GM20431 (cell line): Measurements from ENCODE around the gene SYCE3.

Source experiments
- in situ Hi-C: fragments of 300-500 bp; cut with MseI, MboI; formaldehyde crosslinking; loops from one replicate; pipeline ENCODE4 v1.15.0; 2020; ENCODE audit warnings: low sequenced_read_pairs; ENCODE audit not compliant: unreplicated experiment

The SYCE3 gene

DNA sequence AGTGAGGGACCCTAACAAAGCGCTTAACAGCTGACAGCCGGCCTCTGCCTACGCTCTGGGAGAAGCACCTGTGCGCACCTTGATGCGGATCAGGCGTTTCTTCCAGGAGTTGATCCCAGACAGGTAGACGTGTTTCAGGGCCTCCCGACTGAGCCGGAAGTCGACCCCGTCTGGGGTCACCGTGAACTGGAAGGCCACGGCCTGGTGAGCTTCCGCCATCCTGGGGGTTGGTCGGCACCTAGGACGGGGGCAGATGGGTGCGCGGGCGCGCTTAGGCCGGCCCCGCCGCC, 14.9 kb upstream of the SYCE3 start:
- in situ Hi-C loops = no loop called here

DNA sequence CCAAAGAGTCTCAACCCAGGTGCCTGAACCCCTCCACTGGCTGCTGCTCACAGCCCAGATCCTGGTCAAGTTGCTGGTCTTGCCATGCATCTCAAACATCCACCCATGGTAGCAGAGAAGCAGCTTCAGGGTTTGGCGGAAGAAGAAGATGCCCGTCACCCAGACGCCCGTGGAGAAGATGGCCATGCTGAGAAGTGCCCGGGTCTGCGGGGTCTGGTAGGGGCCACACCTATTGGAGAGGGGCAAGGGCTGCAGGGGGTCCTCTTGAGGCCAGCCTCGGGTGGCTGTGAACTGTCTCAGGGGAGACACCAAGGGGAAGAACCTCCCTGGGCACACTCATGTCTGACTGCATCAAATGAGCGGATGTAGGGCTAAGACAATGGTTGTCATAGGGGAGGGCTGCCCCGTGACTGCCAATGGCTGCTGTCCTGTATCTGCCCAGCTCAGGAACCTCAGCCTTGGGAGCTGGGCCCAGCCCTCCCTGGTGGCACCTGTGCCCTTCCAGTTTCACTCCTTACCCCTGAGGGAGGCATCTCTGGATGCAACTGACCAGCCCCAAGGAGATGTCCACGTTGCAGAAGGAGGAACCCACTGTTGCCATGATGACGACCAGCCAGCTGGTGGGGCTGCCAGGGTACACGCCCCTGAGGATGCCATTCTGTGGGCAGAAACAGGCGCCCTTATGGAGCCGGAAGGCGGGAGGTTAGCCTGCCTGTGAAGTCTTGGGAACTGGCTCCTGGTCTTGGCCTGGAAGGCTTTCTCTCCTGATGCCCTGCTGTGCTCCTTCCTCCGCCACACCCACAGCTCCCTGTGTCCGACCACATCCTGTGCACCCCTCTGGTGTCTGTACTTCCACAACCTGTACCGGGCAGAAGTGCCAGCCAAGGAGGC, 14.3 kb upstream of the SYCE3 start:
- in situ Hi-C loops = no loop called here

DNA sequence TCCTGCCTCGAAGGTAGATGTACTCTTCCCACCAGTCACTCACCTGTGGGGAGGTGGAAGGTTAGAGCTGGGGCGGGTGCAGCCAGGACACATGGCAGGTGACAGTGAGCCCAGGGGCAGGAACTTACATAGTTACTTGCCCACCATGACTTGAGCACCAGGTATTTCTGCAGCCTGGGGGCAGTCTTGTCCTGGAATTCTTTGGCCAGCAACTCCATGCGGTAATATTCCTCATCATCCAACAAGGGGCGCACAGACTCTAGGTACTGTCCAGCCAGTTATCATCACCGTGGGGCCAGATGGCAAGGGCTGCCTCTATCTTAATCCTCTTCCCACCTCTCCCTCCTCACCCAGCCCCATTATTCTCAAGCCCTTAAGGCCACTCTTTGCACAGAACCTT, 13.4 kb upstream of the SYCE3 start:
- in situ Hi-C loops = no loop called here

DNA sequence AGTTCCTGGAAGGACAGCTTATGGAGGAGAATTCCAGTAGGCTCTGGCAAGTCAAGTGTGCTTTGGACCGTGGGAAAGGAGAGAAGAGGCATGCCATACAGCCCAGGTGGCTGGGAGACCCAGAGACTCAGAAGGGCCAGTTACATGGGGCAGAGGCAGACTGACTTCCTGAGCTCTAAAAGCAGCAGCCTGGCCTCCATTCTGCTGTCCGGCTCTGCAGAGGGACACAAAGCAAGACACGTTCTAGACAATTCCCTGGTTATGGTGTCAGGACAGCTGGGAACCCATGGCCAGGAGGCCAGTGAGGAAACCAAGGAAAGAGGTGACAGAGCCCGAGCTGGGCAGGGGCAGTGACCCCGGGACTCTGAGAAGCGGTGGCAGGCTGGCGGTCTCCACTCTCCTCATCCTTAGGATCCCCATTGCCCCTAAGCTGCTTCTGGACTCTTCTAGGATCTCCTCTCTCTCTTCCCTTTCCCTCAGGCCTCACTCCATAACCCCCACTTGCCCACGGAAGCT, 12.8 kb upstream of the SYCE3 start:
- in situ Hi-C loops = no loop called here

DNA sequence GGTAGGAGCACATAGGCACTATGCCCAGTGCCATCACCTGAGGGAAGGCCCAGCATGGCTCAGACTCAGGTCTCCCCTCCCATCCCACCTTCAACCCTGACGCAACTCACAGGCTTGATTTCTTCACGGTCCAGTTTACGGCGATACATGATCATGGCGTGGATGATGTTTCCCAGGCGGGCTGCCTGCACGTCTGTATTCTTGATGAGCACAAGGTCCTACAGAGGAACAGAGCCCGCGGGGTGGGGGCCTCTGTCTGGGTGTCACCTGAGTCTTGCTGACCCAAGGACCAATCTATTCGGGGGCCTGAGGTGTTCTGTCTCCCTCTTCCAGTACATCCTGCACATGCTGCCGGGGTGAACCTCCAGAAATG, 11.7 kb upstream of the SYCE3 start:
- in situ Hi-C loops = no loop called here

DNA sequence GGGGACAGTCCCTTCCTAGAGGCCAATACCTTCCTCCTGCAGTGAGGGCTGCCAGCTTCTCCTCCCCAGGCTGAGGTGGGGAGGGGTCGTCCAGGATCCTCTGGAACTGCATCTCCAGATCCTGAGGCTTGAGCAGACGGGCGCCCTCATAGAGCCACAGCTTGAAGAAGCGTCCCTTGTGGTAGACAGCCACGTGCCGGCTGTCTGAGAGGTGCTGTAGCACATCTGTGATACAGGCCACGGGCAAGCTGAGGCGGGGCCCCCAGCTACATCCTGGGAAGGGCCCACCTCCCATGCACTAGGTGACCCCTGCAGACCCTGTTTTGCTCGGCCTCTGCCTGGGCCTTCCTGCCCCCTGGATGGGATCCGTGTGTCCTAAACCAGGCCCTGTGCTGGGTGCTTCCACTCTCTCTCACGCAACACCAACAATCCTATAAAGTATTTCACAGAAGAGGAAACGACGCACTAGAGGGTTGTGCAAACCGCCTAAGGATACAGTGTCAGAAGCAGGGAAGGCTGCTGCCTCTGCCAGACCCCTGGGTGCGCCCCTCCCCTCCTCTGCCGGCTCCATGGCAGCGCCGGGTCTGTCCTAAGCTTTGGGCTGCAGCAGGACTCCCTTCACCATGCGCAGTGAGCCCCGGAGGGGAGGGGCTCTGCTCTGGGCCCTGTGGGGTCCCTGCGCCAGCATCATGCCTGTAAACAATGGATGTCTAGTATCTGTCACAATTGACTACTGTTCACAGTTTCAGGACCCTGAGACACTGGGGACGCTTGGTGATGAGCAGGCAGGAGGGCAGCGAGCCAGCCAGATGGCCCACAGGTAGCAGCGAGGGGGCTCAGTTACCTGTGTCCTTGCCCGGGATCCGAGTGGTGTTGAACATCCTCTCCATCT, 11.0 kb upstream of the SYCE3 start:
- in situ Hi-C loops = no loop called here

DNA sequence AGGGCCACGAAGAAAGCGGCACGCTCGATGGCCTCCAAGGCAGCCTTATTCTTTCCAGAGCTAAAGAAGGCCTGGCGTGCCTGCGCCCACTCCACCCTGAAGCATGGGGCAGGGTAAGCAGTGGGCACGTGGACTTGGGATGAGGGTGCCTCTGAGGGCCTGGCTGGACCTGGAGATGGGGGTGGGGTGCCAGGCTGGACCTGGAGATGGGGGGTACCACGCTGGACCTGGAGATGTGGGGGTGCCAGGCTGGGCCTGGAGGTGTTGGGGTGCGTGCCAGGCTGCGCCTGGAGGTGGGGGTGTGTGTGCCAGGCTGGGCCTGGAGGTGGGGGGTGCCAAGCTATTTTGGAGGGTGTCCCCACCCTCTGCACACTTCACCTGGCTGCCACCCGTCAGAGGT, 10.2 kb upstream of the SYCE3 start:
- in situ Hi-C loops = no loop called here

DNA sequence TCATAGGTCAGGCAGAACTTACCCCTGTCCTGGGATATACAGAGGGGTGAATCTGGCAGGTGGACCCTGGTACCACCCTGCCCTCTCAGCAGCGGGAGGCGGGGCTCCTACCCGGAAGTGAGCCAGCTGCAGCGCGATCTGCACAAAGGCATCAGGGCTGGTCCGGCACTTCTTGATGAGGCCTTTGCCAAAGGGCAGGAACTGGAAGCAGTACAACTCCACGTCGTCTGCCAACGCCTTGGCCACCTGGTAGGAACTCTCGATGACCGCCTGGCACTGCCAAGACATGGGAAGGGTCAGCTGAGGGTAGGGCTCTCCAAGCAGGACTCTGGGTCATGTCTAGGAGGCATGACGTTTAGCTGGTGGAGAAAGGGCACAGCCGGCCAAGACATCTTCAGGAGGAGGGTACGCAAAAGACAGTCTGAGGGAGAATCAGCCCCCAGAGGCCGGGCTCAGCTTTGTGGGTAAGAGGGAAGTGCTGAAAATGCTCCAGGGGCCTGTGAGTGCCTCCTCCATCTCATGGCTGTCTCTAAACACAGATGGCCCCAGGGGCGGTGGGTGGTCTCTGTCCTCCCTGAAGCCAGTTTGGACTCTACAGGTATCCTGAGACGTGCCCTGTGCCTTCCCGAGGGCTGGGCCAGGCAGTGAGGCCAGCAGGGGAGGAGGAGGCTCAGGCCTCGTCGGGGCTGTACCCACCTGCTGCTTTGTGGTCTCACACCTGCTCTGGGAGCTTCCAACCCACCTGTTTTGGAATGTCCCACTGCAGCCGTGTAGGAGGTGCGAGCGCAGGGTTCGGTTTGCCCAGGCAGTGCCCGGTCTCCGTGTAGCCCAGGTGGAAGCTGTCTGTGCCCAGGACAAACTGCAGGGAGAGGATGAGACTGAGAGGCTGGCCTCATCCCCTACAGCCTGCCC, 8.8 kb upstream of the SYCE3 start:
- in situ Hi-C loops = no loop called here

DNA sequence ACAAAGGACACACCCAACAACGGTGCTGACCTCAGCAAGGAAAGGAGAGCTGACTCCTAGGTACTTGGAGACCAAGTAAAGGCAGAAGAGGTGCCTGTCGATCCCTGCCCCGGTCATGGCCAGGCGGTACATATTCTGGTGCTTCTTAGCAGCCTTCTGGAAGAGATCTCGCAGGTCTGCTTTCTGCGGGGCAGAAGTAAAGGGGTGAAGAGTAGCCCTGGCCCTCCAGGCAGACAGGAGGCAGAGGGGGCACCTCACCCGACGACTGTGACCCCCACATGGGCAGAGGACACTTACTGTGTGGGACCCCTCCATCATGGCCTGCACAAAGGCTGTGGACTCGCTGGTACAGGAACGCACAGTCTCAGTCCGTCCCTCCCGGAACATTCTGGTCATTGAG, 8.1 kb upstream of the SYCE3 start:
- in situ Hi-C loops = no loop called here

DNA sequence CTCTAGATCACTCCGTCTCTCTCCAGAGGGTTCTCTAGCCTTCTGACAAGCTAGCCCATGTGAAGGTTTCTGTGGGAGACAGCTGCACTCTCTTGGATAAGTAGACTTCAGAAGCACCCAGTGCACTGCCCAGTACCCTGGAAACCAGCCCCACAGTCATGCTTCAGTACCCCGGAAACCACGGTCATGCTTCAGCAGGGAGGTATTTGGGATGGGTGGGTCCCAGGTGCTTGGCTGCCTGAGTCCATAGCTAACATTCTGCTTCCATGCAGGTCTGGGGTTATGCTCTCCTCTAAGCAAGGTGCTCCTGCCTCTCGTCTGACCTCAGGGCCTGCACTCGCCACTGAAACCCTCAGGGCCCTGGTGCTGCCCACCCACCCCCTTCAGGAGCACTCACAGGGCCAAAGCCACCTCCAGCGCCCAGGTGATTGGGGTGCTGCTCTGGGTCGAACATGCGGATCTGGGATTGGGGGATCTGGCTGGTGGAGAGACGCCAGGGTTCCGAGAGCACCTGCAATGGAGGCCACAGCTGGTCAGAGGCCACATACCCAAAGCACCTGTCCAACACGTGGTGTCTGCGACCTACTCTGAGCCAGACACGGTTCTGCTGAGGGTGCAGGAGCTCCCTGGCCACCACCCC, 7.3 kb upstream of the SYCE3 start:
- in situ Hi-C loops = no loop called here

DNA sequence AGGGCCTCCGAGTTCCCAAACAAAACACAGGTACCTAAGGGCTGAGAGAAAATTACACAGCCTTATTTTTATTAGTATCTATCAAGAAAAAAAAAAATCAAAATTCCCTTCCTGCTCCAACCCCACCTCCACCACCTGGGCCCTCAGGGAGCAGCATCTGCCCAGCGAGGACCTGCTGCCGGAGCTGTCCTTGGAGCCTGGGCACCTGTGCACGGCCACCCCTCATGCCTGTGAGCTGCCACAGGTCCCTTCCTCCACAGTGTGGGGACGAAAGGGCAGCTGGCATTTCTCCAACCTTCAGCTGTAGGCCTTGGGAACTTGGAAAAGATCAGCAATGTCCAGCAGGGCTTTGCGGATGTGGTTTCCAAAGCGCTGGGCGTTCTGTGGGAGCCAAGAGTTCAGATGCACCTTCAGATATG, 6.3 kb upstream of the SYCE3 start:
- in situ Hi-C loops = no loop called here

DNA sequence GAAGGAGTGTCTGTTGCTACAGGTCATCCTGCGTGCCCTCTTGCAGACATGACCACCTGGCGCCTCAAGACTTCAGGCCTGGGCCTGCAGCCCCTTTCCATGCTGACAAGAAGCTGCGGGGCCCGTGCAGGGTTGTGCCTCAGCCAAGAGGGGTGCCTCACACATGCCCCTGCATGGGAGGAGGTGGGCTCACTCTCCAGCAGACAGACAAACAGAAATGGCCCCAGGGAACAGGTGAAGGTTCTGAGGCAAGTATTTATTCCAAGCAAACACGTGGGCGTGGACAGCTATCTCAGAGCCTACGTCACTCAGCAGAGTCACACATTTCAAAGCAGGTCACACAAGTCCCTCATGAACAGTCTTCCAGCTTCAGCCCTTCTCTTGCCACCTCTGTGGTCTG, 5.9 kb upstream of the SYCE3 start:
- in situ Hi-C loops = no loop called here

DNA sequence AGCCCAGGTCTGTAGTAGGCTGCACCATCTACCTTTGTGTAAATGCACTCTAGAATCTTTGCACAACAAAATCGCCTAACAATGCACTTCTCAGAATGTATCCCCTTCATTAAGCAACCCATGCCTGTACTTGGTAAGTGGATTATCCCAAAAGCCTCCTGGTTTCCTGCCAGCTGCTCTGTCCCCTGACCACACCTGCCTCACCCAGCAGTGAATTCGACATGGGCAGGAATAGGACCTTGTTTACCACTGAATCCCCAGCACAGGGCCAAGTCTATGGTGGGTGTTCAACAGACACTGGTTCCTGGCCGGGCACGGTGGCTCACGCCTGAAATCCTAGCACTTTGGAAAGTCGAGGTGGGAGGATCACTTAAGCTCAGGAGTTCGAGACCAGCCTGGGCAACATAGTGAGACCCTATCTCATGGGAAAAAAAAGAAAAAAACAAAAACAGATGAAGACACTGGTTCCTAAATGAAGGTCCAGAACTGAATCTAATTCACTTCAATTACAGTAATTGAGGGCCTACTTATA, 5.1 kb upstream of the SYCE3 start:
- in situ Hi-C loops = no loop called here

DNA sequence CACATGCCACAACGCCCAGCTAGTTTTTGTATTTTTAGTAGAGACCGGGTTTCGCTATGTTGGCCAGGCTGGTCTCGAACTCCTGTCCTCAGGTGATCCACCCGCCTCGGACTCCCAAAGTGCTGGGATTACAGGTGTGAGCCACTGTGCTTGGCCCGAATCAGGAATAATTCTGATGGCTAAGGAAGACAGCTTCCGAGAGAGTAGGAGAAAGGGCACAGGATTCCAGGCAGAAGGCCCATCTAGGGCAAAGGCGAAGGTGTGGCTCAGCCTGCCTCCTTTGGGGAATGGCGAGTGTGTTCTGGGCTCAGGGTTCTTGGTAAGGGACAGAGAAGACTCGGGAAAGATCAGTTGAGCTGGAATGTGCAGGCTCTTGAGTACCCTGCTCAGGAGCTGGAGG, 1.6 kb upstream of the SYCE3 start:
- in situ Hi-C loops = no loop called here

DNA sequence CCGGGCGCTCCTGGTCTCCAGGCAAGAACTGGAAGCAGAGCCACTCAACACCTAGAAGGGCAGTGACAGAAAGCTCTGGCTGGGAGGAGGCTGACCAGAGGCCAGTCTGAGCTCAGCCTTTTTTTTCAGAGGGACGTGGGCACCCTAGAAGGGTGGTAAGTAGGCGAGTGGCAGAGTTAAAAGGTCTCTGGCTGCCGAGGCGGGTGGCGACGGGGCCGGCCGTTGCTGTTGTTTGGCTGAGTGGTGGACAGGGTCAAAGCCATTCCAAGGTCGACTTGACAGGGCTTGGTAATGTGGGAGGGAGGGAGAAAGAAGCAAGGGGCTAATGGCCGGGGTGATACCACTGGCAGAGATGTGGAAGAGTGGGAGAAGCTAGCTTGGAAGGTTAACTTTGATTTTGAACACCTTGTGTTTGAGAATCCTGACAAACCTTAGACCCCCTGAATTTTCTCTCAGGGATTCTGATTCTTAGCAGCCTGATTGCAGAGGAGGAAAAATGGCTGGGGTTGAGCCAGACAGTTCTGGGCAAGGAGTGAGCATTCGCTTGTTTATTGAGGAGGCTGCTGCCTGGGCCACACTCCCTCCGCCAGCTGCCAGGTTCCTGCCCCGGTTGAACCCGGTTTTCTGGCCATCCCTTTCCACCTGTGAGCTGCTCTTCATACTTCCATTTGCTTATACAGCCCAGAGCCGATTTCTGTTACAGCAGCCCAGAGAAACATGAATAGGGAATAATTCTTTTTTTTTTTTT, 868 bp upstream of the SYCE3 start:
- in situ Hi-C loops = no loop called here

DNA sequence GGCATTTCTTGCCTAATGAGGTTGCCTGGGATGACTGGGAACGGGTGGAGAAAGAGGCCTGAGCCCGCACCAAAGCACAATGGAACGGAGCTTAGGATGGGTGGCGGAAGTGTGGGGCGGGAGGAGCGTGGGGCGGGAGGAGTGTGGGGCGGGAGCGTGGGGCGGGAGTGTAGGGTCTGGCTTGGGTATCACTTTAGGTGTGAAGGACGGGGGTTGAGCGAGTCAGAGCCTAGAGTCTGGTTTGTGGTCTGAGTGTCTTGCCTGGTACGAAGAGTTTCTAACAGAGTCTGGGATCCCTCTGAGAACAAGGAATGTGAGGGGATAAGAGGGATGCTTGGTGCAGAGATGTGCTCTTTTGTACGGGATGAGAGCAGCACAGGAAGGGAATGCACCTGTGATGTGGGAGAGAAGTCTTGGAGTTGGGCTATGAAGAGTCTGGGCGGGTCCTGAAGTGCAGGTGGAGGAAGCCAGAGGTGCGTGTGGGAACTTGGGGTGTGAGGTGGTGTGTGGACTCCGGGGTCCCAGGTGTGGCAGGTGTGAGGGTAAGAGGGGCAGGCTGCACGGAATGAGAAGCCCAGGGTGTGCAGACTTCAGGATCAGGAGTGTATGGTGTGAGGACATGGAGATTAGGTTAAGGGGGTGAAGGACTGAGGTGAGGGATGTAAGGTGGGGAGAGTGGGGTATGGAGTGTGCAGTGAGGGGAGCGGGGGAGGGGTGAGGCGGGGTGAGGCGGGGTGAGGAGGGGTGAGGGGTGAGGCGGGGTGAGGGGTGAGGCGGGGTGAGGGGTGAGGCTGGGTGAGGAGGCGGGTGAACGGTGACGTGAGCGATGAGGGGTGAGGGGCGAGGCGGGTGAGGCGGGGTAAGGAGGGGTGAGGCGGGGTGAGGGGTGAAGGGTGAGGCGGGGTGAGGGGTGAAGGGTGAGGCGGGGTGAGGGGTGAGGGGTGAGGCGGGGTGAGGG, 1.0 kb downstream of the SYCE3 start:
- in situ Hi-C loops = no loop called here

DNA sequence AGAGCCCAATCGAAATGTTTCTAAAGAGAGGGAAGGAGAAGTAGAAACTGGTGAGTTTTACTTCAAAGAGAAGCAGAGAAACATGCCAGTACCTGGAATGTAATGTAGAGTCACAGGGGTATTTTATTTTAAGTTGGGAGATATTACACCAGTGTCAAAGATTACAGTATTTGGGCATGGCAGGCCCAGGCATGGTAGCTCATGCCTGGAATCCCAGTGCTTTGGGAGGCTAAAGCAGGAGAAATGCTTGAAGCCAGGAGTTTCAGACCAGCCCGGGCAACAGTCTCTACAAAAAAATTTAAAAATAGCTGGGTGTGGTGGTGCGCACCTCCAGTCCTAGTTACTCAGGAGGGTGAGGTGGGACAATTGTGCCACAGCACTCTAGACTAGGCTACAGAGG, 2.7 kb downstream of the SYCE3 start:
- in situ Hi-C loops = no loop called here

DNA sequence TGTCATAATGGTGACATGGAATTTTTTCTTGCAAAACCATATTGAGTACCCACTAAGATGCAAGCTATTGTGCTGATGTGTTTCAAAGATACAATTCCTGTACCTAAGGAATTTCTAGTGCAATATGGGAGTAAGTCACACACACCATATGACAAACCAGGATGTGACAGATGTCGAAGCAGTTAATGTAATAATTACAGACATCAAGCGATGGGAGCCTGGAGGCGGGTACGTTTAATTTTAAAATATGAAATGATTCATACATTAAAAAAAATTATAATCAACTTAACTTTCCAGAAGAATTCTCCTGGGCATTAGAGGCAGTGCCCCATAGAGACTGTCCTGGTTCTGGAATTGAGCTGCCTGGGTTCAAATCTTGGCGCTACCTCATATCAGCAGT, 6.0 kb downstream of the SYCE3 start:
- in situ Hi-C loops = no loop called here
